HL-60/S4 treated with phorbol 12-myristate 13-acetate at 8.2 ng/mL for 4 days and 3 days (cell line): ENCODE measurements around the gene C22orf42.
"Not testable (repeated sequence)": the region's sequence is repeated elsewhere in the genome, so short reads cannot be mapped to it uniquely, and the experiment has no call there.

Source experiments
- in situ Hi-C: fragments of 300-500 bp; cut with MboI; formaldehyde crosslinking; loops from 2 replicates; pipeline ENCODE4 v1.15.0; 2022; ENCODE audit warnings: low sequenced_read_pairs

Gene C22orf42

GRCh38 chr22:32158712-32159533 lies at the start of gene C22orf42:
Gene C22orf42, minus strand, starts transcription at chr22:32159303. Its CDS starts 88 bp downstream, at chr22:32159215.
- in situ Hi-C loops: no loop called here

- in situ Hi-C loops: no loop called here
These were observed 49.6 kb upstream of the C22orf42 start for GRCh38 chr22:32208681-32209080.

GRCh38 chr22:32207971-32208480 lies 48.9 kb upstream of the C22orf42 start:
- in situ Hi-C loops: no loop called here

- in situ Hi-C loops: no loop called here
These were observed 48.0 kb upstream of the C22orf42 start for GRCh38 chr22:32206774-32207758.

- in situ Hi-C loops: no loop called here
These were observed 47.1 kb upstream of the C22orf42 start for GRCh38 chr22:32205974-32206773.

- in situ Hi-C loops: no loop called here
These were observed 46.0 kb upstream of the C22orf42 start, which contains the start of gene RFPL2 for GRCh38 chr22:32204856-32205722. Gene RFPL2, minus strand, starts transcription at chr22:32205073. Its CDS starts 2,622 bp downstream, at chr22:32202451.

- in situ Hi-C loops: no loop called here
These were observed 45.1 kb upstream of the C22orf42 start for GRCh38 chr22:32204040-32204855.

GRCh38 chr22:32203181-32204039 lies 44.3 kb upstream of the C22orf42 start:
- in situ Hi-C loops: no loop called here

GRCh38 chr22:32202539-32203180 lies 43.6 kb upstream of the C22orf42 start:
- in situ Hi-C loops: no loop called here

GRCh38 chr22:32202161-32202538 lies 43.0 kb upstream of the C22orf42 start:
- in situ Hi-C loops: no loop called here

- in situ Hi-C loops: no loop called here
These were observed 41.6 kb upstream of the C22orf42 start for GRCh38 chr22:32200752-32201151.

GRCh38 chr22:32199961-32200360 lies 40.9 kb upstream of the C22orf42 start:
- in situ Hi-C loops: no loop called here

- in situ Hi-C loops: no loop called here
These were observed 40.2 kb upstream of the C22orf42 start for GRCh38 chr22:32199341-32199740.

GRCh38 chr22:32197553-32198226 lies 38.6 kb upstream of the C22orf42 start:
- in situ Hi-C loops: not testable (repeated sequence)

- in situ Hi-C loops: not testable (repeated sequence)
These were observed 36.8 kb upstream of the C22orf42 start for GRCh38 chr22:32195900-32196299.

GRCh38 chr22:32193346-32193745 lies 34.2 kb upstream of the C22orf42 start:
- in situ Hi-C loops: not testable (repeated sequence)

- in situ Hi-C loops: not testable (repeated sequence)
These were observed 31.9 kb upstream of the C22orf42 start for GRCh38 chr22:32191021-32191420.
